Uterus (tissue), 2 donors: Measurements from ENCODE around the gene ANKRD40.

Experiments used
- CTCF ChIP-seq, 4 experiments: fragments of 200-600 bp in 2 of 4; fragments of 450-650 bp in 2 of 4; sonication (generic) in 2 of 4; IDR thresholded peaks; one replicate each; pipeline ENCODE4 v1.5.1; 2016 to 2019; ENCODE audit warnings: antibody characterized with exemption in 4 of 4, mild to moderate bottlenecking in 2 of 4, moderate library complexity in 1 of 4
- POLR2A ChIP-seq, 2 donors: fragments of 450-650 bp; IDR thresholded peaks; one replicate each; pipeline ENCODE4 v1.6.1; 2016; ENCODE audit warnings: antibody characterized with exemption in 2 of 2, mild to moderate bottlenecking in 1 of 2, moderate library complexity in 1 of 2

GRCh38 chr17:50737118-50737698 lies 29.5 kb upstream of the ANKRD40 start:
- TF ChIP-seq POLR2A (IDR thresholded peaks at IDR 0.05) (no peak), CTCF (IDR thresholded peaks at IDR 0.05) (no peak)
